GM12892 (cell line): ENCODE data around the gene NMS.

ENCODE experiments used
- POLR2A ChIP-seq: IDR thresholded peaks from 2 replicates; pipeline ENCODE4 v1.6.1; 2011; ENCODE audit warnings: low read depth, low read length, control low read depth
- TAF1 ChIP-seq: IDR thresholded peaks from 2 replicates; pipeline ENCODE4 v1.6.1; 2011; ENCODE audit warnings: low read depth, mild to moderate bottlenecking, control low read depth, low read length, borderline replicate concordance

- TF ChIP-seq TAF1: no peak
- TF ChIP-seq POLR2A: no peak
Measured at GRCh38 chr2:100524331-100524730, 54.0 kb downstream of the NMS start.
